DMS 273 (cell line): Measurements from ENCODE around the gene ITM2B.

Experiments
- DNase-seq: peaks from one replicate; lab custom pipeline; 2025; ENCODE audit not compliant: unreplicated experiment; lab: John Stamatoyannopoulos, UW

ITM2B gene

DNA sequence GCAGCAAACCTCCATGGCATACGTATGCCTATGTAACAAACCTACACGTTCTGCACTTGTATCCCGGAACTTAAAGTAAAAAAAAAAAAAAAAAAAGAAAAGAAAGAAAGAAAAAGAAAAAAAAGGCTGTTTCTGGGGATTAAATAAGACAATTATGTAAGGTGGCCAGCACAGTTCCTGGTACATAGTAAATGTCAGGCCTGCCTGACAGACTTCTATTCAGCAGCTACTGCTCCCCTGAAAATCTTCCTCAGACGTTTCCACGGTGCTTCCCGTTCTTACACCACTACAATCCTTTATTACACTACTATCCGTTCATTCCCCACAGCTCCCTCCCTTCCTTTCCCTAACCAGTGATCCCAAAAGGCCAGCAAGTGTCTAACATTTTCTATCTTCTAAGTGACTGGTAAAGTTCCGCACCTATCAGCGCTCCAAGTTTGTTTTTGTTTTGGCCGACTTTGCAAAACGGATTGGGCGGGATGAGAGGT lies 69.9 kb downstream of the ITM2B start:
- DNase-seq = no peak

DNA sequence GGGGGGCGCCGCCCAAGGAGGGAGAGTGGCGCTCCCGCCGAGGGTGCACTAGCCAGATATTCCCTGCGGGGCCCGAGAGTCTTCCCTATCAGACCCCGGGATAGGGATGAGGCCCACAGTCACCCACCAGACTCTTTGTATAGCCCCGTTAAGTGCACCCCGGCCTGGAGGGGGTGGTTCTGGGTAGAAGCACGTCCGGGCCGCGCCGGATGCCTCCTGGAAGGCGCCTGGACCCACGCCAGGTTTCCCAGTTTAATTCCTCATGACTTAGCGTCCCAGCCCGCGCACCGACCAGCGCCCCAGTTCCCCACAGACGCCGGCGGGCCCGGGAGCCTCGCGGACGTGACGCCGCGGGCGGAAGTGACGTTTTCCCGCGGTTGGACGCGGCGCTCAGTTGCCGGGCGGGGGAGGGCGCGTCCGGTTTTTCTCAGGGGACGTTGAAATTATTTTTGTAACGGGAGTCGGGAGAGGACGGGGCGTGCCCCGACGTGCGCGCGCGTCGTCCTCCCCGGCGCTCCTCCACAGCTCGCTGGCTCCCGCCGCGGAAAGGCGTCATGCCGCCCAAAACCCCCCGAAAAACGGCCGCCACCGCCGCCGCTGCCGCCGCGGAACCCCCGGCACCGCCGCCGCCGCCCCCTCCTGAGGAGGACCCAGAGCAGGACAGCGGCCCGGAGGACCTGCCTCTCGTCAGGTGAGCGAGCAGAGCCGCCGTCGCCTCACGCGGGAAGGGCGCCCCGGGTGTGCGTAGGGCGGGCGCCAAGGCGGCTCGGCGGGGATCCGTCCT lies 70.5 kb downstream of the ITM2B start, which contains the start of gene RB1:
Gene RB1 (plus strand): TSS at position 393 of the 784 bp plus-strand sequence. CDS start 162 bp downstream, at position 555.
- peak; percentile 95 for DNase-seq

DNA sequence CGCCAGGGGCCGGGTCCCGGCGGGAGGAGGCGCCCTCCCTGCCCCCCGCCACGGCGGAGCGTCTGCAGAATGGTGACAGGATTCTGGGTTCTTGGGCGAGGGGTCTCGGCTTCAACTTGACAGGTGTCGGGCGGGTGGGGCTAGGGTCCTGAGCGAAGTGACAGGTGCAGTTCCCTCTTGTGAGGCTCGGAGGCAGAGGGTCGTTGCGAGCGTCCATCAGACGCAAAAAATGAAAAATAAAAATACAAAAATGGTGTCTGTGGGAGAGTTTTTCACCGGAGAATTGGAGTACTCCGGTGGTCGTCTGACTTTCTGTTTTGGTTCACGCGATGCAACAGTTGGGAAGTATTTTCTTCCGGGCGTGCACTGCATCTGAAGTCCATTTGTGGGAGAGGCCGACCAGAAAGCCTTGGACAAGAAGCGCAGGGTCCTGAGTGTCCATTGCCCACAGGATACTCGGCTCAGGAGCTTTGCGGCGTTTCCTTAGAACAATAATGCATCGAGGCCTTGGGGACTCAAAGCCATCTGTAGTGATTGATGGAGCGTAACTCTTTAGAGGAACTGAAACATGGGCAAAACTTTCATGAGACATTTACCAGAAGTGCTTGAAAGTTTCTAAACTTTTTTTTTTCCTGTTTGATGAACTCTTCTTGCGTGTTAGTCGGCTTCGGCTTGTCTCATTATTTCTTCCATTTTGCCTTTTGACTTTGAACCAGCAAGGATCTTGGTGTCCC lies 71.3 kb downstream of the ITM2B start:
- peak; percentile 50 for DNase-seq

DNA sequence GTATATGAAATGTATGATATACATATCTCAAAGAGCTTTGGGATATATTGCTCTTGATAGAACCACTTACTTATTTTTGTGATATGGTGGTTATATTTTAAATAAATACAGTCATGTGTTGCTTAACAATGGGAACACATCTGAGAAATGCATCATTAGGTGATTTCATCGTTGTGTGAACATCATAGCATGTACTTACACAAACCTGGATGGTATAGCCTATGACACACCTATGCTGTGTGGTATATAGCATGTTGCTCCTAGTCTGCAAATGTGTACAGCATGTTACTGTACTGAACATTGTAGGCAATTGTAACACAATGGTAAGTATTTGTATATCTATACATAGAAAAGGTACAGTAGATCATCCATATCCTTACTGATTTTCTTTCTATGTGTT lies 78.2 kb downstream of the ITM2B start:
- no peak for DNase-seq

DNA sequence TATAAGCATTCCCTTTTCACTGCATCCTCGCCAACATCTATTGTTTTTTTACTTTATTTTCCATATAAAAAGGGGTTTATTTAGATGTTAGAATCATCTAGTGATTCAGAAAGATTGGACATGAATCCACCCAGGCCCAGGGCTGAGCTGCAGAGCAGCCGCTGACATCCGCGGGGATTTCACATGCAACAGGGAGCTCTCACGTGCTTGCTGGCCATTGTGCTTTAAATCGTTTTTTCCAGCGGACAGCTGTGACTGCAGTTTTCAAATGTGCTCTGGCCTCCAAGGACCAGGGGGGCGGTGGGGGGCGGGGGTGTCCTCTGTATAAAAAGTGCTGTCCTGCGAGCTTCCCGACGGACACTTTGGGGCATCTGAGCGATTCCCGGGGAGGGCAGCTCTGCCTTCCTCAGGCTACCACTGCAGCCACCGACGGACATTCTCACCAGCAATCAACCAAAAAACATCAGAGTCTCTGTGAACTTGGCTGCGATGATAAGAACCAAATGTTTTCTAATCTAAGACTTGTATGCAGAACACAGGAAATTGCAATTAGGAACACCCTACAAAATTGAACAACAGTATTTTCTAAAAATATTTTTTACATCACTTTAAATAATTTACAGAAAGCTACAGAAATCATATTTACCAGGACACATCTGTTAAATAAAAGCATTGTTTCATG lies 83.1 kb downstream of the ITM2B start:
- no peak for DNase-seq

DNA sequence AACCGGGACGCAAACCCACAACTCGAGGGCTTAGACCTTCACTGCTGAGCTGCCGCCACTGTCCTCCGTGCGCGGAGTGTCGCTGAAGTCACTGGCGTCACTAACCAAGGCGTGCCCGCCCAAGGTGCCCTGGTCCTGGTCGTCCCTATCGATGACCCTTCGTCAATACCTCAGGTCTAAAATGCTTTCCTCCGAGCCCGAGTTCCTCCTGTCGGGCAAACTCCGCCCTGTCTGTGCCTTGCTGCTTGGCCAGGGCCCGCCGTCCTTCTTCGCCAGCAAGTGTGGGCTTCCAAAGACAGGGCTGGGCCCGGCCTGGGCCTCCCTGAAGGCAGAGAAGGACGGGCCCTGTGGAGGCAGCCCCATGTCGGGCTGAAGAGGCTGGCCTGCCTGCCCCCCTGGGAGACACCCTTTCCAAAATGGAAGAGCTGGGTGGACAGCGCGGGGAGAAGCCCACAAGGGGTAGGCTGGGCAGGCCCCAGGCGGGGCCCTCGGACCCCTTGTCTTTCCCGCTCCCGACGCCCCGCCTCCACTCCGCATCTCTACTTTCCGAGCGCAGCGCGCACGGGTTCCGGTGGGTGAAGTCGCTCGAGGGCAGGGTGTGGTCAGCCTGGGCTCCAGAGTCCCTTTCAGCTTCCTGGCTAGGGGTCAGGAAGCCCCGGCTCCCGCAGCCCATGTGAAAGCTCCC lies 84.0 kb downstream of the ITM2B start:
- no peak for DNase-seq

DNA sequence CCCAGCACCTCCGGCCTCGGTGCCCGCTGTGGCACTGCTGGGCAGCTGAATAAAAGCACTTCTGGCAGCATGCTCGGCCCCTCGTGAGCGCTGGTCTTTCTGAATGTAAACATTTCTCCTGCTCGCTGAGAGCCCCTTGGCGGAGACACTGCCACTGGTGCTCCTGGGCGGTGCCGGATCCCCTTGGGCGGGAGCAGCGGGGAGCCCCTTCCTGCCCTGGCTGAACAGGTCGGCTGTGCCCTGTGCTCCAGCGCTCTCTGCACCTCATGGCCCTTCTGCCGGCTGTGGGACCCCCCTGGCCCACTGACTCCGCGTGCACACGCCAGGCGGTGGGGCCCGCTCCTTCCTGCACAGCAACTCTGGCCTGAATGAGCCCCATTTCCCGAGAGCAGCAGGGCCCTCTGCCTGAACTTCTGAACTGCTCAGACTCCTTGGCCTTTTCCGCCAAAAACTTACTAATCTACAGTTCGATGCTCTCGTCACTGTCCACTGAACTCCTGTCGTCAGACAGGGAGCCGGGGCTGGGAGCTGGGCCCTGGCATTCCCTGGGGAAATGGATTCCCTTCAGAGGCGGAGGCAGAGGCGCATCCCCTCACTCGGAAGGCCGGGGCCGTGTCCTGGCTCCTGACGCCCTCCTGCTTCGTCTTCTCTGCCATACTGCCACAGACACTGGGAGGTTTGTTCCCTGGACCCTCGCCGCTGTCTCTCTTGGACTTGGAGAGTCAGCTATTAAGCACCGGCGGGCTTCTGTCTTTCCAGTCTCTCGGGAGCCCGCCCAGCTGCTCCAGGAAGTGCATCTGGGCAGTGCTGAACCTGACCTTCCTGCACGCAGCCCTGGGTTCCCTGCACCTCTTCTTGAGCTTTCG lies 84.7 kb downstream of the ITM2B start:
- DNase-seq = no peak

DNA sequence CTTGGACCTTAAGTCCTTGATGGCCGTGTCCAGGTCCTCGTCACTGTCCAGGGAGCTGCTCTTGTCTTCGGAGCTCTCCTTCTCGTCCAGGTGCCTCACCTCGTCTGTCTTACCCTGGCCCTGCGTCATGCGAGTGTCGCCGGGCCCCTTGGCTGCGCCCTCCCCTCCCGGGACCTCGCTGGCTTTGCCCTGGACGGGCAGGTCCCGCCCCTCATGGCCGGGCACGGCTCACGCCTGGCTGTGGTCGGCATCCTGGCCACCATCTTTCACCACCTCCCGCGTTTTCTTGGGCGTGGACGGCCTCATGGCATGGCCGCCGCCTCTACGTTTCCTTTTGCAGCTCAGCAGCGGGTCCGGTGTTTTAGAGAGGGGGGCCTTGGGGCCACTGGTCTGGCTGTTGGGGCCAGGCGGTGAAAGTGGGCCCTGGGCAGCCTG lies 85.4 kb downstream of the ITM2B start:
- no peak for DNase-seq

DNA sequence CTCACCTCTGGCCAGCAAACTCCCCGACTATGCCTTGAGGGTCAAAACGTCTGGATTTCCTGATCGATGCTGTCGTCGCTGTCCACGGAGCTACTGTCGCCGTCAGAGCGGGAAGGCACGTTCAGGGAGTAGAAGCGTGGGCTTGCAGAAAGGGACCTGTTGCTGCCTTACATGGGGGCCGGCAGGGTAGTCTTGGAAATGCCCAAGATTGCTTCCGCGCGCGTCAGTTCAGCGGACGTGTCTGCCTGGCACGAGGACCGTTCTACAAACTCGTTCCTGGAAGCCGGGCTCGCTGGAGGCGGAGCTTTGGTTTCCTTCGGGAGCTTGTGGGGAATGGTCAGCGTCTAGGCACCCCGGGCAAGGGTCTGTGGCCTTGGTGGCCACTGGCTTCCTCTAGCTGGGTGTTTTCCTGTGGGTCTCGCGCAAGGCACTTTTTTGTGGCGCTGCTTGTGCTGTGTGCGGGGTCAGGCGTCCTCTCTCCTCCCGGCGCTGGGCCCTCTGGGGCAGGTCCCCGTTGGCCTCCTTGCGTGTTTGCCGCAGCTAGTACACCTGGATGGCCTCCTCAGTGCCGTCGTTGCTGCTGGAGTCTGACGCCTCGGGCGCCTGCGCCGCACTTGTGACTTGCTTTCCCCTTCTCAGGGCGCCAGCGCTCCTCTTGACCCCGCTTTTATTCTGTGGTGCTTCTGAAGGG lies 86.0 kb downstream of the ITM2B start:
- DNase-seq = no peak
